ENCODE results near the gene HIGD1A.

HIGD1A gene

DNA sequence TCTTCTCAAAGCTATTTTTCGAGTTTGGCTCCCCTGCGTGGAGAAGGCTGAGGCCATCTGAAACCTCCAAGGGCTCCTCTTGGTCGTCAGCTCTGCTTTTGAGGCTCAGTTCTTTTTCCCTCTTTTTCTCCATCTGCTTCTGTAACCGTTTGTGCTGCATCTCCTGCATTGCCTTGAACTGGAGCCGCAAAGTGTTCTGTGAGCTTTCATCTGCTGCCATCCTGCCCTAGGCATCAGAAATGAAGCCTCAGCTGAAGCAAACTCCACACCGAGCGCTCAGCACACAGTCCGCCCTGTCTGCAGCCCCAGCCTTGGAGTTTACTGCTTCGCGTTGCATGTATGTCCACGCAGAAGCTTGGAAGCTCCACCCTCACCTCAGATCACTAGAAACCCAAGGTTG lies 46.2 kb downstream of the HIGD1A start:
- no peak overlapping the region for H3K4me3 ChIP-seq
- TF ChIP-seq, protein P1, sequence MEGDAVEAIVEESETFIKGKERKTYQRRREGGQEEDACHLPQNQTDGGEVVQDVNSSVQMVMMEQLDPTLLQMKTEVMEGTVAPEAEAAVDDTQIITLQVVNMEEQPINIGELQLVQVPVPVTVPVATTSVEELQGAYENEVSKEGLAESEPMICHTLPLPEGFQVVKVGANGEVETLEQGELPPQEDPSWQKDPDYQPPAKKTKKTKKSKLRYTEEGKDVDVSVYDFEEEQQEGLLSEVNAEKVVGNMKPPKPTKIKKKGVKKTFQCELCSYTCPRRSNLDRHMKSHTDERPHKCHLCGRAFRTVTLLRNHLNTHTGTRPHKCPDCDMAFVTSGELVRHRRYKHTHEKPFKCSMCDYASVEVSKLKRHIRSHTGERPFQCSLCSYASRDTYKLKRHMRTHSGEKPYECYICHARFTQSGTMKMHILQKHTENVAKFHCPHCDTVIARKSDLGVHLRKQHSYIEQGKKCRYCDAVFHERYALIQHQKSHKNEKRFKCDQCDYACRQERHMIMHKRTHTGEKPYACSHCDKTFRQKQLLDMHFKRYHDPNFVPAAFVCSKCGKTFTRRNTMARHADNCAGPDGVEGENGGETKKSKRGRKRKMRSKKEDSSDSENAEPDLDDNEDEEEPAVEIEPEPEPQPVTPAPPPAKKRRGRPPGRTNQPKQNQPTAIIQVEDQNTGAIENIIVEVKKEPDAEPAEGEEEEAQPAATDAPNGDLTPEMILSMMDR (IDR thresholded peaks at IDR 0.05): no peak
- peak; percentile 29 for DNase-seq (ENCODE audit: low spot score)
- no peak overlapping the region for H3K27ac ChIP-seq

DNA sequence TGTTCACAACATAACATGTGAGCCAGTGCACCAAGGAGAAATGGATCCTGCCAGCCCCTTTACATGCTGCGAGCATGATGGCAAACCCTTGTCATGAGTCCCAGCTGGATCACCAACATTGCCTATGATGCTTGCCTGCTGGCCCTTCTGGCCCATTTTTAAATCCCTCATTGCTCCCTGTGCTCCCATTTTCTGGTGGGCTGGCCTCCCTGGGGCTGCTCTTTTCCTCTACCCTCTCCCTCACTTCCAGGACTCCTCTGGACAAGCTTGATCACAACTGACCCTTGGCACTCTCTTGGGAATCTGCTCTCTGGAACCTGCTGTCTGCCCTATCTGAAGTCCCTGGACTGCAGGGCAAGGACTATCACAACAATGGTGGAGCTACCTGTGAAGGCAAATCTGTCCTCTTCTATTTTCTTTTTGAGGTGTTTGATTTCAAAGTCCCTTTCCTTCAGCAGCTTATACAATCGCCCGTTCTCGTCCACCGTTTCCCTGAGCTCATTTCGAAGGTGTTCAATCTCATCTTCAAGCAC lies 47.5 kb downstream of the HIGD1A start:
- Histone ChIP-seq H3K4me3 (no peak overlapping the region), H3K27ac (no peak overlapping the region)
- peak; percentile 62 for DNase-seq (ENCODE audit: low spot score)
- TF ChIP-seq, protein P1 (IDR thresholded peaks at IDR 0.05): no peak

DNA sequence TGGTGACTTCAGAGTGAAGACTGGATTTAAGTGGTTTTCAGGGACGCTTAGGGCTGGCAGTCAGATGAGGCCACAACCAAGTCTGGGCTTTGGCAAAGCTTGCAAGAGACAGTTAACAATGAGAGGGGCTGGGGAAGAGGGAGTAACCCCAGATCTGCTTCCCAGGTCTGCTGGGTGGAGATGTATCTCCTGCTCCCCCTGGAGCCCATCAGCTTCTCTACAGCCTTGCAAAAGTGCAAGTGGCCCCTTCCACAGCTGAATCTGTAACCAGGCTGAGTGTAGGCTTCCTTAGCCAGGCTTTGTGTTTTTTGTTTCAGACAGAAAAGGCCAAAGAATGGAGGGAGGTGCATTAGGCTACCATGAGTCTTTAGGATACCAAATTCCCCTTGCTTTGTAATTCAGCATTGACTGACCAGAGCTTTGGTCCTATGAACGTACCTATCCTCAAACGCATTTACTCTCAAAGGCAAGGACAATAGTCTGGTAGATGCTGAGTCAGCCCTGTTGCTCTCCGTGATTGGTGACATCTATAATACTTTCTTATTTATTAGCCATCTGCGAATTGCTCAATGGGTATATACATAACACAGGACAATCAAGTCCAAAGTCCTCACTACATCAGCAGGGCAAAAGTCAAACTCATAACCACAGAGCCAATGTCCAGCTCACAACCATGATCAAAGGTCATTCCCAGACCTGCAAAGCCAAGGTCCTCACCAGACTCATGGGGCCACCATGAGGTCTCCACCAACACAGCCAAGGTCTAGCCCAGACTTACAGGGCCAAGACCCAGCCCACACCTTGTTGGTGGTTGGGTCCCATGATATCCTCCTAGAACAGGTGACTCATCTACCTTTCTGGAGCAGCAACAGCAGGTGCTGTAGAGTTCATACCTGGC lies 48.4 kb downstream of the HIGD1A start:
- H3K27ac ChIP-seq: no peak overlapping the region
- no peak overlapping the region for H3K4me3 ChIP-seq
- DNase-seq (ENCODE audit: low spot score): peak; percentile 29
- TF ChIP-seq, protein P1 (IDR thresholded peaks at IDR 0.05): no peak

DNA sequence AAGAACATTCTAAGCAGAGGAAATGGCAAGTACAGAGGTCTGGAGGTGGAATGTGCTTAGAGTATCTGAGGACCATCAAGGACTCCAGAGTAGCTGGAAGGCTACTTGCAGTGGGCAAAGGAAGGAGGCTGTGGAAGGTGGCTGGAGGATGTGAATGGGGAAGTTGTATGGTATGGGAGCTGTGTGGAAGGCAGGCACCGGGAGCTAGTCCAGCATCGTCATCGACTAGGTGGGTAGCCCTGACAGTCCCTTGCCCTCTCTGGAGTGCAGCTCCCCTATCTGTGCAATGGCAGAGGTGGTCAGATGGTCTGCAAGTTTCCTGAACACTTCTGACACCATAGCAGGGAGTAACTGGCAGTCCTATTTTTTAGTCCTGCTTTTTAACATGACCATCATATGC lies 50.5 kb downstream of the HIGD1A start:
- TF ChIP-seq, protein P1 (IDR thresholded peaks at IDR 0.05): no peak
- H3K4me3 ChIP-seq: no peak overlapping the region
- peak; percentile 14 for DNase-seq (ENCODE audit: low spot score)
- no peak overlapping the region for H3K27ac ChIP-seq

DNA sequence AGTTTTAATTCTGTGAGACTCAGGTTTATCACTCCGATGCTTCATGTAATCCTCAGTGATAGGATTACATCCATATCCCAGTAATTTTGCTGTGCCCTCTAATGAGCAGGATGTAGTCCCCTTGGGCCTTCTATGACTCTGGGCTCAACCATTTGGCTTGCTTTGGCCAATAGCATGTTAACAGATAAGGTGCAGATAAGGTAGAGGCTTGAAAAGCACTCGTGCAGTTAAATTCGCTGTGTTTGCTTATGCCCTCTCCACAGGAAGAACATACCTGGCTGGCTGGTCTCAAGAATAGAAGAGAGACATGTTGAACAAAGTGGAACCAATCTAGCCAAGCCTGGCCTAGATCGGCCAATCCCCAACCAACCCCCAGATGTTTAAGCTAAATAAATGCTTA lies 51.3 kb downstream of the HIGD1A start:
- peak; percentile 12 for DNase-seq (ENCODE audit: low spot score)
- Histone ChIP-seq H3K4me3 (no peak overlapping the region), H3K27ac (no peak overlapping the region)
- TF ChIP-seq, protein P1 (IDR thresholded peaks at IDR 0.05): no peak

DNA sequence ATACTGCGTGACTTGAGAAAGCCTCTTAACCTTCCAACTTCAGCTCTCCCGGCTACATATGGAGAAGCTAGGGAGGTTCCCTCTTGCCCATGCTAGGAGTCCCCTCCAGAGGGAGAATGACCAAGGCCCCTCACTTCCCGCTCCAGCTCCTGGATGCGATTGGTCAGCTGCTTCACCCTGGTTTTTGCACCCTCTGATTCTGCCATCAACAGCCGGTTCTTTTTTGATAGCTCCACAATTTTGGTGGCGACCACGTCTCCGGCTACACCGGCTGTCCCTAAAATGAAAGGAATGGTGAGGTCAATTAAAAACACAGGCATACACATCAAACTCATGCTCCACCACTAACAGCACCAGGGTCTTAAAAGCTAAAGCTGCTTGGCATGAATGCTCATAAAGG lies 51.8 kb downstream of the HIGD1A start:
- peak; percentile 46 for DNase-seq (ENCODE audit: low spot score)
- Histone ChIP-seq H3K27ac (no peak overlapping the region), H3K4me3 (no peak overlapping the region)
- TF ChIP-seq, protein P1 (IDR thresholded peaks at IDR 0.05): no peak

DNA sequence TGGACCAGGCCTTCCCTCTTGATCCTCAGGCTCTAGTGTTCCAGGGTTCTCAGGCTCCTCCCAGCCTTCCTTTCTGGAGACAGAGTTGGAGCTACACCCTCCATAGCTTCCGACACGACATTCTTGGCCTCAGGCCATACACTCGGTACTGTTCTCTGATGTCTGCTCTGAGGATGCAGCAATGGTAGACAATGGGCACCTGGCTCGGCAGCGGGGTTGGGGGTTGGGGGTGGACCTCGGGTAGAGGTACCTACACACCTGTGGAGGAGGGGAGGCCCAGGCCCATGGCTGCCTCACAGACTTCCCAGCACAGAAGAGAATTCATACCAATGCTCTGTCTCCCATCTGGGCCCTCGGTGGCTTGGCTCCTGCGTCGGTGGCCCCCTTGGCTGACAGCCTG lies 52.7 kb downstream of the HIGD1A start:
- no peak overlapping the region for H3K4me3 ChIP-seq
- peak; percentile 65 for DNase-seq (ENCODE audit: low spot score)
- TF ChIP-seq, protein P1 (IDR thresholded peaks at IDR 0.05): no peak
- H3K27ac ChIP-seq: no peak overlapping the region

Measured in coronary artery (tissue), 2 donors.